HG02852 (cell line): ENCODE measurements around the gene CRY1.
A peak's percentile ranks its signal among the peaks of the same experiment; 100 is the strongest.
"Not testable (repeated sequence)": the region's sequence is repeated elsewhere in the genome, so short reads cannot be mapped to it uniquely, and the experiment has no call there.

Experiments used
- ATAC-seq: cut with Tn5 transposase; IDR thresholded peaks from one replicate; pipeline ENCODE4 v1.9.1; 2021; ENCODE audit warnings: mild to moderate bottlenecking, moderate library complexity; ENCODE audit not compliant: unreplicated experiment

The CRY1 gene

GRCh38 chr12:107012736-107013425, 80.5 kb downstream of the CRY1 start:
- no peak for ATAC-seq

- ATAC-seq = no peak
These were observed 81.8 kb downstream of the CRY1 start for GRCh38 chr12:107011519-107011918.

- ATAC-seq = no peak
These were observed 85.9 kb downstream of the CRY1 start for GRCh38 chr12:107007411-107007810.

- ATAC-seq = not testable (repeated sequence)
These were observed 90.7 kb downstream of the CRY1 start for GRCh38 chr12:107002665-107003064.

- ATAC-seq = no peak
These were observed 93.9 kb downstream of the CRY1 start for GRCh38 chr12:106999446-106999845.

GRCh38 chr12:106997916-106998315, 95.4 kb downstream of the CRY1 start:
- ATAC-seq = no peak

GRCh38 chr12:106996102-106996501, 97.2 kb downstream of the CRY1 start:
- not testable (repeated sequence) for ATAC-seq

- no peak for ATAC-seq
These were observed 98.6 kb downstream of the CRY1 start for GRCh38 chr12:106994579-106995220.

GRCh38 chr12:106987846-106988245, 105.5 kb downstream of the CRY1 start:
- no peak for ATAC-seq

GRCh38 chr12:106986625-106987389, 106.5 kb downstream of the CRY1 start, which contains the start of gene MTERF2:
Gene MTERF2, minus strand, starts transcription at chr12:106987146. Its CDS starts 8,432 bp downstream, at chr12:106978714.
- ATAC-seq = peak; percentile 95

- no peak for ATAC-seq
These were observed 107.2 kb downstream of the CRY1 start for GRCh38 chr12:106986135-106986534.

GRCh38 chr12:106985479-106985878, 107.9 kb downstream of the CRY1 start:
- ATAC-seq = no peak

- ATAC-seq = no peak
These were observed 108.7 kb downstream of the CRY1 start for GRCh38 chr12:106984588-106985137.

GRCh38 chr12:106982229-106982628, 111.1 kb downstream of the CRY1 start:
- no peak for ATAC-seq

GRCh38 chr12:106981788-106982187, 111.6 kb downstream of the CRY1 start:
- no peak for ATAC-seq

- ATAC-seq = no peak
These were observed 112.4 kb downstream of the CRY1 start for GRCh38 chr12:106980944-106981343.

- no peak for ATAC-seq
These were observed 115.1 kb downstream of the CRY1 start for GRCh38 chr12:106978035-106978800.

- ATAC-seq = no peak
These were observed 116.7 kb downstream of the CRY1 start for GRCh38 chr12:106976668-106977067.

- no peak for ATAC-seq
These were observed 117.2 kb downstream of the CRY1 start for GRCh38 chr12:106975993-106976658.

- no peak for ATAC-seq
These were observed 118.3 kb downstream of the CRY1 start for GRCh38 chr12:106975098-106975497.
